Naive thymus-derived CD4-positive, alpha-beta T cell (primary cell): ENCODE data around the gene ZNF43. TPM values are rescaled to one million over a fixed set of nuclear protein-coding genes. Genes with fewer than 3 reads are reported as not detected.
A peak's percentile ranks its signal among the peaks of the same experiment; 100 is the strongest.

Experiments
- ATAC-seq: fragments of 150-1000 bp; cut with Tn5 transposase; 2 replicates; pipeline ENCODE4 v1.10.0; 2021; ENCODE audit warnings: mild to moderate bottlenecking, moderate library complexity
- CTCF ChIA-PET: fragments of 350-600 bp; sonication (Branson Sonifier 250); formaldehyde crosslinking; loops from one replicate; lab custom pipeline; 2021; ENCODE audit warnings: antibody characterized with exemption; lab: Charles Lee
- POLR2A ChIA-PET: fragments of 350-600 bp; sonication (Branson Sonifier 250); formaldehyde crosslinking; loops from one replicate; lab custom pipeline; 2021; ENCODE audit warnings: antibody characterized with exemption, inconsistent platforms; lab: Charles Lee
- DNase-seq, 9 donors: peaks; one replicate each; pipeline versions ENCODE4 v3.0.0 to v3.0.0-alpha.2; 2020 to 2022; ENCODE audit warnings: mixed read lengths in 1 of 9
- H3K27ac ChIP-seq: one replicate; pipeline ENCODE4 v1.7.0; 2013; ENCODE audit warnings: mild to moderate bottlenecking, low read depth, low read length, moderate library complexity
- H3K27me3 ChIP-seq, 2 donors: one replicate each; pipeline ENCODE4 v1.7.0; 2013; ENCODE audit warnings: low read length in 2 of 2, mild to moderate bottlenecking in 2 of 2, moderate library complexity in 2 of 2; ENCODE audit not compliant: control insufficient read depth in 2 of 2, insufficient read depth in 2 of 2
- H3K36me3 ChIP-seq, 3 experiments: 1 replicate in 2 of 3; 2 replicates in 1 of 3; pipeline ENCODE4 v1.7.0; 2013; ENCODE audit warnings: low read length in 3 of 3, mild to moderate bottlenecking in 3 of 3, moderate library complexity in 1 of 3; ENCODE audit not compliant: insufficient read depth in 3 of 3, control insufficient read depth in 2 of 3
- H3K4me1 ChIP-seq, 2 donors: one replicate each; pipeline ENCODE4 v1.7.0; 2013; ENCODE audit warnings: low read length in 2 of 2, mild to moderate bottlenecking in 2 of 2, moderate library complexity in 1 of 2; ENCODE audit not compliant: control insufficient read depth in 2 of 2, insufficient read depth in 2 of 2
- H3K4me3 ChIP-seq: 2 replicates; pipeline ENCODE4 v1.7.0; 2013; ENCODE audit warnings: mild to moderate bottlenecking, low read length
- H3K9me3 ChIP-seq, 3 experiments: 1 replicate in 2 of 3; 2 replicates in 1 of 3; pipeline ENCODE4 v1.7.0; 2013; ENCODE audit warnings: low read length in 3 of 3; ENCODE audit not compliant: control insufficient read depth in 2 of 3
- H3K27ac Mint-ChIP-seq, 9 donors: one replicate each; pipeline ENCODE4 v1.8.0; 2020 to 2022; ENCODE audit warnings: mixed read lengths in 9 of 9, mild to moderate bottlenecking in 8 of 9, moderate library complexity in 5 of 9, inconsistent platforms in 2 of 9
- H3K27me3 Mint-ChIP-seq, 5 donors: one replicate each; pipeline ENCODE4 v1.8.0; 2021 to 2022; ENCODE audit warnings: mixed read lengths in 5 of 5, mild to moderate bottlenecking in 1 of 5
- H3K36me3 Mint-ChIP-seq, 5 donors: one replicate each; pipeline ENCODE4 v1.8.0; 2020 to 2022; ENCODE audit warnings: mixed read lengths in 5 of 5, mild to moderate bottlenecking in 3 of 5, inconsistent platforms in 1 of 5
- H3K4me1 Mint-ChIP-seq, 7 donors: one replicate each; pipeline ENCODE4 v1.8.0; 2020 to 2022; ENCODE audit warnings: mixed read lengths in 7 of 7, mild to moderate bottlenecking in 3 of 7, inconsistent platforms in 1 of 7
- H3K4me3 Mint-ChIP-seq, 10 donors: one replicate each; pipeline ENCODE4 v1.8.0; 2020 to 2022; ENCODE audit warnings: mild to moderate bottlenecking in 10 of 10, mixed read lengths in 10 of 10, moderate library complexity in 6 of 10, inconsistent platforms in 2 of 10
- H3K9me3 Mint-ChIP-seq, 11 donors: one replicate each; pipeline ENCODE4 v1.8.0; 2020 to 2022; ENCODE audit warnings: mixed read lengths in 11 of 11, mild to moderate bottlenecking in 4 of 11, inconsistent platforms in 1 of 11, moderate library complexity in 1 of 11
- intact Hi-C, 2 donors: fragments of 100-400 bp; cut with micrococcal nuclease; formaldehyde crosslinking; loops; one replicate each; pipeline ENCODE4 v1.15.1; 2023
- polyA plus RNA-seq, 2 donors: library from polyadenylated mRNA; unstranded; fragments of 300-500 nt; fragmentation: Illumina TruSeq; gene quantifications; one replicate each; pipeline ENCODE4 v1.2.3, GENCODE V29; 2021
- total RNA-seq, 6 experiments: library from RNA in 5 of 6; stranded (reverse) in 5 of 6; gene quantifications; 1 replicate in 5 of 6; 2 replicates in 1 of 6; pipeline ENCODE4 v1.2.3 and lab custom pipeline; 2021 to 2026

ZNF43 gene
- total and polyA plus RNA-seq, 7 experiments from 2014 or later, result 13.4 to 39.3 (median 28.5) TPM

- peaks cover 0 to 34% (median 0%) of the 10 kb centered on the region in 11 donors for H3K9me3 Mint-ChIP-seq
- ATAC-seq (no peak), DNase-seq (no peak)
- Histone ChIP-seq H3K4me1 (peaks cover 6 to 10% of the 10 kb centered on the region in 2 donors), H3K36me3 (peaks cover 0 to 22% (median 0%) of the 10 kb centered on the region in 3 experiments), H3K4me3 (no peak overlapping the region), H3K27me3 (no peaks in the 10 kb centered on the region), H3K27ac (no peak overlapping the region), H3K9me3 (no peaks in the 10 kb centered on the region)
- H3K36me3 Mint-ChIP-seq, result peaks cover 4 to 70% (median 27%) of the 10 kb centered on the region in 5 donors
- POLR2A ChIA-PET, result no interaction called here
- no peaks in the 10 kb centered on the region for H3K27me3 Mint-ChIP-seq
- peaks cover 8 to 45% (median 35%) of the 10 kb centered on the region in 7 donors for H3K4me1 Mint-ChIP-seq
- CTCF ChIA-PET, result no interaction called here
- H3K4me3 Mint-ChIP-seq, result no peak overlapping the region
- H3K27ac Mint-ChIP-seq, result no peak overlapping the region
- intact Hi-C loops, result no loop called here
Measured at GRCh38 chr19:21848706-21849105, 12.7 kb upstream of the ZNF43 start.

- CTCF ChIA-PET, result no interaction called here
- H3K4me3 ChIP-seq, result no peak overlapping the region
- Mint-ChIP-seq H3K27ac (peak overlapping the region in 1 of 9 donors; percentile 21), H3K4me1 (peaks cover 0 to 16% (median 6%) of the 10 kb centered on the region in 7 donors), H3K4me3 (no peak overlapping the region), H3K36me3 (peaks cover 6 to 88% (median 54%) of the 10 kb centered on the region in 5 donors), H3K9me3 (peaks cover 0 to 40% (median 0%) of the 10 kb centered on the region in 11 donors), H3K27me3 (no peaks in the 10 kb centered on the region)
- intact Hi-C loops, result no loop called here
- H3K4me1 ChIP-seq, result no peaks in the 10 kb centered on the region
- H3K9me3 ChIP-seq, result no peaks in the 10 kb centered on the region
- H3K27ac ChIP-seq, result no peak overlapping the region
- POLR2A ChIA-PET, result no interaction called here
- no peak for ATAC-seq
- DNase-seq, result no peak
- H3K27me3 ChIP-seq, result no peaks in the 10 kb centered on the region
- peaks cover 0 to 45% (median 0%) of the 10 kb centered on the region in 3 experiments for H3K36me3 ChIP-seq
Measured at GRCh38 chr19:21843081-21843480, 7.1 kb upstream of the ZNF43 start.

GRCh38 chr19:21841488-21842097, 5.6 kb upstream of the ZNF43 start:
- CTCF ChIA-PET, result no interaction called here

GRCh38 chr19:21841081-21841480, 5.1 kb upstream of the ZNF43 start:
- Mint-ChIP-seq H3K9me3 (peaks cover 0 to 32% (median 0%) of the 10 kb centered on the region in 11 donors), H3K36me3 (peaks cover 6 to 76% (median 46%) of the 10 kb centered on the region in 5 donors), H3K27ac (no peak overlapping the region), H3K27me3 (no peaks in the 10 kb centered on the region), H3K4me1 (peaks cover 0 to 14% (median 11%) of the 10 kb centered on the region in 7 donors), H3K4me3 (no peak overlapping the region)
- Histone ChIP-seq H3K27ac (no peak overlapping the region), H3K4me3 (no peak overlapping the region), H3K9me3 (no peaks in the 10 kb centered on the region), H3K36me3 (peaks cover 0 to 40% (median 0%) of the 10 kb centered on the region in 3 experiments), H3K4me1 (peaks cover 5 to 7% of the 10 kb centered on the region in 2 donors), H3K27me3 (no peaks in the 10 kb centered on the region)
- ATAC-seq (no peak), DNase-seq (no peak)
- intact Hi-C loops, result no loop called here
- ChIA-PET POLR2A (no interaction called here), CTCF (no interaction called here)

More at GRCh38 chr19:21841488-21842097, 5.6 kb upstream of the ZNF43 start:
- ATAC-seq, result no peak
- no peak overlapping the region for H3K4me3 ChIP-seq
- DNase-seq, result no peak
- no peaks in the 10 kb centered on the region for H3K9me3 ChIP-seq
- peaks cover 0 to 37% (median 0%) of the 10 kb centered on the region in 11 donors for H3K9me3 Mint-ChIP-seq
- intact Hi-C loops, result no loop called here
- POLR2A ChIA-PET, result no interaction called here
- no peak overlapping the region for H3K4me3 Mint-ChIP-seq
- H3K4me1 ChIP-seq, result peaks cover under 1 to 3% of the 10 kb centered on the region in 2 donors
- H3K4me1 Mint-ChIP-seq, result peaks cover 0 to 14% (median 11%) of the 10 kb centered on the region in 7 donors
- no peaks in the 10 kb centered on the region for H3K27me3 ChIP-seq
- no peaks in the 10 kb centered on the region for H3K27me3 Mint-ChIP-seq
- H3K27ac Mint-ChIP-seq, result no peak overlapping the region
- peaks cover 6 to 80% (median 50%) of the 10 kb centered on the region in 5 donors for H3K36me3 Mint-ChIP-seq
- no peak overlapping the region for H3K27ac ChIP-seq
- peaks cover 0 to 42% (median 0%) of the 10 kb centered on the region in 3 experiments for H3K36me3 ChIP-seq

- Mint-ChIP-seq H3K36me3 (peaks cover 6 to 72% (median 40%) of the 10 kb centered on the region in 5 donors), H3K27me3 (no peaks in the 10 kb centered on the region), H3K4me1 (peaks cover 0 to 18% (median 15%) of the 10 kb centered on the region in 7 donors), H3K27ac (no peak overlapping the region), H3K4me3 (no peak overlapping the region), H3K9me3 (peaks cover 0 to 24% (median 0%) of the 10 kb centered on the region in 11 donors)
- H3K4me1 ChIP-seq, result peaks cover 5 to 7% of the 10 kb centered on the region in 2 donors
- CTCF ChIA-PET, result no interaction called here
- no peak overlapping the region for H3K27ac ChIP-seq
- POLR2A ChIA-PET, result no interaction called here
- DNase-seq (no peak), ATAC-seq (no peak)
- intact Hi-C loops, result loop anchor here (5.0 to 10.0 kb wide), 9 partner anchors 333 to 1845 kb away; partner anchors contain the start of genes ZNF429 (in 2 of the 2), ZNF66 (in 2 of the 2), ZNF714 (in 2 of the 2) and ZNF430 (in 1 of the 2)
- peaks cover 0 to 37% (median 0%) of the 10 kb centered on the region in 3 experiments for H3K36me3 ChIP-seq
- H3K4me3 ChIP-seq, result no peak overlapping the region
- H3K27me3 ChIP-seq, result no peaks in the 10 kb centered on the region
- H3K9me3 ChIP-seq, result no peaks in the 10 kb centered on the region
Measured at GRCh38 chr19:21839976-21840375, 4.0 kb upstream of the ZNF43 start.

GRCh38 chr19:21838646-21839045, 2.7 kb upstream of the ZNF43 start:
- no peaks in the 10 kb centered on the region for H3K27me3 Mint-ChIP-seq
- DNase-seq, result no peak
- ChIA-PET CTCF (no interaction called here), POLR2A (no interaction called here)
- intact Hi-C loops, result loop anchor here (5.0 to 10.0 kb wide), 9 partner anchors 331 to 1846 kb away; partner anchors contain the start of genes ZNF429 (in 2 of the 2), ZNF66 (in 2 of the 2), ZNF714 (in 2 of the 2) and ZNF430 (in 1 of the 2)
- no peak overlapping the region for H3K4me3 Mint-ChIP-seq
- peaks cover 0 to 26% (median 0%) of the 10 kb centered on the region in 11 donors for H3K9me3 Mint-ChIP-seq
- Histone ChIP-seq H3K4me3 (no peak overlapping the region), H3K36me3 (peaks cover 0 to 32% (median 0%) of the 10 kb centered on the region in 3 experiments), H3K9me3 (no peaks in the 10 kb centered on the region), H3K4me1 (peaks cover 5 to 7% of the 10 kb centered on the region in 2 donors), H3K27ac (no peak overlapping the region), H3K27me3 (no peaks in the 10 kb centered on the region)
- H3K4me1 Mint-ChIP-seq, result peaks cover 0 to 27% (median 16%) of the 10 kb centered on the region in 7 donors
- peak overlapping the region in 1 of 9 donors; percentile 13 for H3K27ac Mint-ChIP-seq
- ATAC-seq, result no peak
- peaks cover 6 to 71% (median 36%) of the 10 kb centered on the region in 5 donors for H3K36me3 Mint-ChIP-seq
